Cardiac septum (tissue), 1 donor: ENCODE measurements around the gene CPEB3. TPM values are rescaled to one million over a fixed set of nuclear protein-coding genes. Genes with fewer than 3 reads are reported as not detected.
"Not testable (repeated sequence)": the region's sequence is repeated elsewhere in the genome, so short reads cannot be mapped to it uniquely, and the experiment has no call there.

Experiments used
- DNase-seq: peaks from one replicate; pipeline ENCODE4 v3.0.0-alpha.2; 2020; ENCODE audit warnings: low spot score
- intact Hi-C: fragments of 100-400 bp; cut with DNase I; formaldehyde crosslinking; loops from one replicate; pipeline ENCODE4 v1.14.0; 2022
- total RNA-seq: library from RNA; stranded (reverse); fragmentation: NEBNext Ultra II Directional; extraction: Animal tissue kit (Norgen Biotek cat#: 25700); gene quantifications from one replicate; pipeline ENCODE4 v1.2.1, GENCODE V29; 2021
- donor health status: DM: no; HTN: no; CAD: no.

CPEB3 gene
- total RNA-seq, 1 donor from 2014 or later, result 8.3 TPM

GRCh38 chr10:92121686-92122492 lies 169.0 kb downstream of the CPEB3 start:
- DNase-seq, result no peak
- intact Hi-C loops, result no loop called here

- no peak for DNase-seq
- intact Hi-C loops, result no loop called here
Observed at GRCh38 chr10:92119340-92119739, 171.5 kb downstream of the CPEB3 start.

GRCh38 chr10:92114917-92115316 lies 176.0 kb downstream of the CPEB3 start:
- intact Hi-C loops, DNase-seq: not testable (repeated sequence)

GRCh38 chr10:92113911-92114600 lies 176.8 kb downstream of the CPEB3 start:
- no peak for DNase-seq
- intact Hi-C loops, result no loop called here

- DNase-seq, result no peak
- intact Hi-C loops, result no loop called here
Observed at GRCh38 chr10:92112462-92112861, 178.4 kb downstream of the CPEB3 start.

- DNase-seq, result no peak
- intact Hi-C loops, result no loop called here
Observed at GRCh38 chr10:92111336-92111939, 179.4 kb downstream of the CPEB3 start.

GRCh38 chr10:92110039-92110794 lies 180.7 kb downstream of the CPEB3 start:
- intact Hi-C loops, result no loop called here
- no peak for DNase-seq

- intact Hi-C loops, result no loop called here
Observed at GRCh38 chr10:92108747-92109146, 182.1 kb downstream of the CPEB3 start.

GRCh38 chr10:92108120-92108519 lies 182.8 kb downstream of the CPEB3 start:
- DNase-seq, result no peak

More at GRCh38 chr10:92108747-92109146, 182.1 kb downstream of the CPEB3 start:
- DNase-seq, result no peak

GRCh38 chr10:92103376-92104090 lies 187.3 kb downstream of the CPEB3 start:
- intact Hi-C loops, result no loop called here

More at GRCh38 chr10:92108120-92108519, 182.8 kb downstream of the CPEB3 start:
- intact Hi-C loops, result no loop called here

GRCh38 chr10:92102601-92103213 lies 188.2 kb downstream of the CPEB3 start:
- no peak for DNase-seq
- intact Hi-C loops, result no loop called here

More at GRCh38 chr10:92103376-92104090, 187.3 kb downstream of the CPEB3 start:
- DNase-seq, result no peak

GRCh38 chr10:92094960-92095359 lies 195.9 kb downstream of the CPEB3 start:
- DNase-seq, result no peak
- intact Hi-C loops, result no loop called here

- intact Hi-C loops, result no loop called here
- DNase-seq, result no peak
Observed at GRCh38 chr10:92091965-92092364, 198.9 kb downstream of the CPEB3 start.

- DNase-seq, result no peak
- intact Hi-C loops, result loop anchor here (2.0 to 10.0 kb wide), 2 partner anchors 147 to 203 kb away; partner anchors contain the start of genes CPEB3 and MARCHF5
Observed at GRCh38 chr10:92087750-92088395, 203.0 kb downstream of the CPEB3 start.

- DNase-seq, result no peak
- intact Hi-C loops, result loop anchor here (2.0 to 10.0 kb wide), 2 partner anchors 152 to 352 kb away; no protein-coding TSS in a partner anchor
Observed at GRCh38 chr10:92082583-92083280, 208.1 kb downstream of the CPEB3 start.

- no peak for DNase-seq
- intact Hi-C loops, result loop anchor here (2.0 to 10.0 kb wide), 2 partner anchors 153 to 353 kb away; no protein-coding TSS in a partner anchor
Observed at GRCh38 chr10:92081641-92082040, 209.2 kb downstream of the CPEB3 start.

- no peak for DNase-seq
- intact Hi-C loops, result loop anchor here (10.0 kb wide), 1 partner anchor 155 kb away; no protein-coding TSS in a partner anchor
Observed at GRCh38 chr10:92080244-92080643, 210.6 kb downstream of the CPEB3 start.
